ENCODE results near the gene NDRG3.

DNA sequence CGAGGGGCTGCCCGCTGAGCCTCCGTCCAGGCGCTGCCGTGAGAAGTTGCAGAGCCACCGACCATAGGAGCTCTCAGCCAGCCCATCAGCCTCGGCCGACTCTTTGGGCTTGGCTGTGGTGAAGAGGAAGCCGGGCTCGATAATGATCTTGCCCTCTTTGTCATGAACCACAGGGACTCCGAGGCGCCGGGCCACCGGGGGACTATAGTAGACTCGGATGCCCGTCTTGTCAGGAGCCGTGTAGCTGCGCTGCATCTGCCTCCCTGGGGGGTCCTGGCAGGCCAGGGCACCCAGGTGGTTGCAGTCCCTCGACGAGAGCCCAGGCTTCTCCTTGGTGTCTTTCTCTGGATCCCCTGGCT, 48.2 kb upstream of the NDRG3 start:
- TF ChIP-seq ZNF274 (IDR thresholded peaks at IDR 0.05; ENCODE audit: low read depth, low read length) (no peak), YY1 (IDR thresholded peaks at IDR 0.05; ENCODE audit: insufficient read depth, insufficient read length) (no peak)

All from NT2/D1 (cell line).